ENCODE measurements around the gene SLC9B1.

Gene SLC9B1, protein sequence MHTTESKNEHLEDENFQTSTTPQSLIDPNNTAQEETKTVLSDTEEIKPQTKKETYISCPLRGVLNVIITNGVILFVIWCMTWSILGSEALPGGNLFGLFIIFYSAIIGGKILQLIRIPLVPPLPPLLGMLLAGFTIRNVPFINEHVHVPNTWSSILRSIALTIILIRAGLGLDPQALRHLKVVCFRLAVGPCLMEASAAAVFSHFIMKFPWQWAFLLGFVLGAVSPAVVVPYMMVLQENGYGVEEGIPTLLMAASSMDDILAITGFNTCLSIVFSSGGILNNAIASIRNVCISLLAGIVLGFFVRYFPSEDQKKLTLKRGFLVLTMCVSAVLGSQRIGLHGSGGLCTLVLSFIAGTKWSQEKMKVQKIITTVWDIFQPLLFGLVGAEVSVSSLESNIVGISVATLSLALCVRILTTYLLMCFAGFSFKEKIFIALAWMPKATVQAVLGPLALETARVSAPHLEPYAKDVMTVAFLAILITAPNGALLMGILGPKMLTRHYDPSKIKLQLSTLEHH

GRCh38 chr4:103019308-103020124 is at the start of gene SLC9B1:
Gene SLC9B1, minus strand, starts transcription at chr4:103019705. Its CDS starts 27,994 bp downstream, at chr4:102991711.
- peak within 1 kb of the TSS; percentile 94 for H3K27ac Mint-ChIP-seq
- H3K36me3 Mint-ChIP-seq, result peaks cover 12% of the 10 kb centered on the region
- ATAC-seq, result peak; percentile 100

GRCh38 chr4:103067841-103068547 is 48.5 kb upstream of the SLC9B1 start:
- H3K36me3 Mint-ChIP-seq, result peaks cover 27% of the 10 kb centered on the region
- H3K4me1 Mint-ChIP-seq, result peaks cover 6% of the 10 kb centered on the region
- no peak for ATAC-seq
- no peaks in the 10 kb centered on the region for H3K9me3 Mint-ChIP-seq
- H3K27me3 Mint-ChIP-seq, result no peaks in the 10 kb centered on the region
- H3K4me3 Mint-ChIP-seq, result no peak overlapping the region
- H3K27ac Mint-ChIP-seq, result no peak overlapping the region

More at GRCh38 chr4:103019308-103020124, at the start of gene SLC9B1:
- H3K4me3 Mint-ChIP-seq, result peak within 1 kb of the TSS; percentile 84
- peaks cover 15% of the 10 kb centered on the region for H3K4me1 Mint-ChIP-seq
- H3K27me3 Mint-ChIP-seq, result no peaks in the 10 kb centered on the region
- H3K9me3 Mint-ChIP-seq, result no peaks in the 10 kb centered on the region

GRCh38 chr4:103060453-103061148 is 41.1 kb upstream of the SLC9B1 start:
- H3K27ac Mint-ChIP-seq, result no peak overlapping the region
- H3K4me3 Mint-ChIP-seq, result no peak overlapping the region
- ATAC-seq, result no peak
- no peaks in the 10 kb centered on the region for H3K4me1 Mint-ChIP-seq
- peaks cover 2% of the 10 kb centered on the region for H3K9me3 Mint-ChIP-seq
- peaks cover 31% of the 10 kb centered on the region for H3K36me3 Mint-ChIP-seq
- H3K27me3 Mint-ChIP-seq, result no peaks in the 10 kb centered on the region

- no peak for ATAC-seq
These were observed 34.5 kb upstream of the SLC9B1 start for GRCh38 chr4:103054030-103054429.

DNA sequence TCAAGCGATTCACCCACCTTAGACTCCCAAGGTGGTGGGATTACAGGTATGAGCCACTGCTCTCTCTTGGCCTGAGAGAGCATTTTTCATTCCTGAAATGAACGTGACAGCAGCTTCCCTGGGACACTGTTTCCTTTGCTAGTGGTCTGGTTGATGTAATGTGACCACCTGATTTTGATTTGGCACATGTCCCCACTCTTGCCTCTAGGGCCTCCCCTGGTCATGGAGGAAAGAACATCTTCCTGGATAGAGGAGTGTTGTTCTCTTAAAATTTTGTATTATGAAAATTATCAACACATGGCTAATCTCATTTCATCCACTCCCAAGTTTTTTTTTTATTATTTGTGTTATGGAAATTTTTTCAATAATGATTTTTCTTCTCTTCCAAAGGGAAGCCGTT is 33.3 kb upstream of the SLC9B1 start:
- no peak overlapping the region for H3K4me3 Mint-ChIP-seq
- H3K9me3 Mint-ChIP-seq, result peaks cover 2% of the 10 kb centered on the region
- H3K4me1 Mint-ChIP-seq, result peaks cover 9% of the 10 kb centered on the region
- peaks cover 23% of the 10 kb centered on the region for H3K36me3 Mint-ChIP-seq
- no peak for ATAC-seq
- H3K27ac Mint-ChIP-seq, result no peak overlapping the region
- no peaks in the 10 kb centered on the region for H3K27me3 Mint-ChIP-seq

More at GRCh38 chr4:103054030-103054429, 34.5 kb upstream of the SLC9B1 start:
- peaks cover 9% of the 10 kb centered on the region for H3K4me1 Mint-ChIP-seq
- H3K4me3 Mint-ChIP-seq, result no peak overlapping the region
- H3K27me3 Mint-ChIP-seq, result no peaks in the 10 kb centered on the region
- H3K36me3 Mint-ChIP-seq, result peaks cover 13% of the 10 kb centered on the region
- H3K9me3 Mint-ChIP-seq, result peaks cover 2% of the 10 kb centered on the region
- H3K27ac Mint-ChIP-seq, result no peak overlapping the region

- no peak overlapping the region for H3K27ac Mint-ChIP-seq
- peaks cover 2% of the 10 kb centered on the region for H3K9me3 Mint-ChIP-seq
- H3K4me3 Mint-ChIP-seq, result no peak overlapping the region
- no peak for ATAC-seq
- no peaks in the 10 kb centered on the region for H3K27me3 Mint-ChIP-seq
- peaks cover 9% of the 10 kb centered on the region for H3K4me1 Mint-ChIP-seq
- peaks cover 23% of the 10 kb centered on the region for H3K36me3 Mint-ChIP-seq
These were observed 32.6 kb upstream of the SLC9B1 start for GRCh38 chr4:103052145-103052544.

GRCh38 chr4:103050736-103051436 is 31.4 kb upstream of the SLC9B1 start:
- H3K27me3 Mint-ChIP-seq, result no peaks in the 10 kb centered on the region
- ATAC-seq, result no peak
- H3K4me3 Mint-ChIP-seq, result no peak overlapping the region
- peak overlapping the region; percentile 17 for H3K27ac Mint-ChIP-seq
- H3K4me1 Mint-ChIP-seq, result peaks cover 20% of the 10 kb centered on the region
- peaks cover 27% of the 10 kb centered on the region for H3K36me3 Mint-ChIP-seq
- no peaks in the 10 kb centered on the region for H3K9me3 Mint-ChIP-seq

DNA sequence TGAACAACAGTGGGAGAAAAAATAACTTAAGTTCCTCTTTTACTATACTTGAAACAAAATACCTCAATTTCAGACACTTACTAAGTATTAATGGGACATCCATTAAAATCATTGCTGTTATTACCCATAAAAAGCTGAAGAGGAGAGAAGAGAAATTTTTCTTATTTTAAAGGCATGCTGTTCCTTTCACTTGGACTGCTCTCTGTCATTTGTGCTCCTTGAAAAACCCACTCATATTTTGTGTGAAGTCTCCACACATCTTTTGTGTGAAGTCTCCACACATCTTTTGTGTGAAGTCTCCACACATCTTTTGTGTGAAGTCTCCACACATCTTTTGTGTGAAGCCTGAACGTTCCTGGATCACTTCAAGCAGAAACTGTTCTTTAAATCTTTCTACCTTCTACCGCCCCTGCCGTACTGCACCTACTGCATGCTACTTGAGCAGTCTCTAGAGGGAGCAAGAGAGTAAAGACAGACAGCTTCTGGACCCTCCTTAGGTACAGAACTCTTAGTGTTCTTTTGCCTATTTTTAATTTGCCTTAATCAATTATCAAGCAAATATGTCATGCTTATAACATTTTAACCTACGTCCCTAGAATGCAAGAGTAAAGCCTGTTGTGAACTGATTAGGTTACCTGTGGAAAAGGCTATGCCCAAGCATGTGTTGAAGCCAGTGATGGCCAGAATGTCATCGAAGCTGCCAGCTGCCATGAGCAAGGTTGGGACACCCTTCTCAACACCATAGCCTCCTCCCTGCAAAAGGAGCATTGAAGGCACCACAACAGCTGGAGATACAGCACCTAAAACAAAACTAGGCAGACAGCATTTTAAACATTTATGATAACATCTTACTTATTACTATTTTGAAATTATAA is 27.1 kb upstream of the SLC9B1 start:
- ATAC-seq, result peak; percentile 78
- Mint-ChIP-seq H3K4me3 (no peak overlapping the region), H3K9me3 (no peaks in the 10 kb centered on the region), H3K27me3 (no peaks in the 10 kb centered on the region), H3K36me3 (peaks cover 43% of the 10 kb centered on the region), H3K27ac (no peak overlapping the region), H3K4me1 (peaks cover 22% of the 10 kb centered on the region)

GRCh38 chr4:103044183-103044582 is 24.7 kb upstream of the SLC9B1 start:
- H3K4me3 Mint-ChIP-seq, result no peak overlapping the region
- no peak overlapping the region for H3K27ac Mint-ChIP-seq
- peaks cover 38% of the 10 kb centered on the region for H3K36me3 Mint-ChIP-seq

GRCh38 chr4:103036169-103036568 is 16.7 kb upstream of the SLC9B1 start:
- Mint-ChIP-seq H3K9me3 (no peaks in the 10 kb centered on the region), H3K27me3 (no peaks in the 10 kb centered on the region), H3K4me1 (no peaks in the 10 kb centered on the region), H3K4me3 (no peak overlapping the region), H3K36me3 (peaks cover 22% of the 10 kb centered on the region), H3K27ac (no peak overlapping the region)
- ATAC-seq, result no peak

More at GRCh38 chr4:103044183-103044582, 24.7 kb upstream of the SLC9B1 start:
- no peaks in the 10 kb centered on the region for H3K9me3 Mint-ChIP-seq
- H3K4me1 Mint-ChIP-seq, result peaks cover 13% of the 10 kb centered on the region
- no peaks in the 10 kb centered on the region for H3K27me3 Mint-ChIP-seq
- no peak for ATAC-seq

GRCh38 chr4:103032574-103032973 is 13.1 kb upstream of the SLC9B1 start:
- H3K4me3 Mint-ChIP-seq, result no peak overlapping the region
- no peaks in the 10 kb centered on the region for H3K4me1 Mint-ChIP-seq
- no peaks in the 10 kb centered on the region for H3K9me3 Mint-ChIP-seq
- ATAC-seq, result no peak
- H3K36me3 Mint-ChIP-seq, result peaks cover 45% of the 10 kb centered on the region
- no peaks in the 10 kb centered on the region for H3K27me3 Mint-ChIP-seq
- H3K27ac Mint-ChIP-seq, result no peak overlapping the region

GRCh38 chr4:103030791-103031190 is 11.3 kb upstream of the SLC9B1 start:
- H3K27me3 Mint-ChIP-seq, result no peaks in the 10 kb centered on the region
- no peak for ATAC-seq
- H3K36me3 Mint-ChIP-seq, result peaks cover 35% of the 10 kb centered on the region
- no peaks in the 10 kb centered on the region for H3K9me3 Mint-ChIP-seq
- no peak overlapping the region for H3K4me3 Mint-ChIP-seq
- no peak overlapping the region for H3K27ac Mint-ChIP-seq
- no peaks in the 10 kb centered on the region for H3K4me1 Mint-ChIP-seq

DNA sequence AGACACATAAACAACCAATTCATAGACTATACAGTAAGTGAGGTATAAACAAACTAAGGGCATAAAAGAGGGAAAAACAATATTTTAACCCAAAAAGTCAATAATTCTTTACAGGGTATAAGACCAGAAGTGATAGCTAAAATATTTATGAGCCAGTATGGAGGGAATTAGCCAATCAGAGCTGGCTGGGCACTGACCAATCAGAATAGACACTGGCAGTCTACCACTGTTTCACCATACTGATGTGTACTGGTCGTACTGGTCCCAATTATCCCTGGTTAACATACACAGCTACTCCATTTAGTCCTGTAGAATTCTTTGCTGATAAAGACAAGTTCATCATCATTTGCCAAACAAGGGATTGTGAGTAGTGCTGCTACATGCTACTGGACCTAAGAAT is 9.8 kb upstream of the SLC9B1 start:
- no peak for ATAC-seq
- Mint-ChIP-seq H3K36me3 (peaks cover 43% of the 10 kb centered on the region), H3K9me3 (no peaks in the 10 kb centered on the region), H3K4me3 (no peak overlapping the region), H3K27ac (no peak overlapping the region), H3K27me3 (no peaks in the 10 kb centered on the region), H3K4me1 (no peaks in the 10 kb centered on the region)

Data from stimulated activated memory B cell treated with anti-CD40 and anti-IgM and Interleukin-4, amounts not matched to agents 10 μg/mL and 1 μg/mL and 100 μg/mL, for 72 hours (primary cell).